ENCODE data around the gene EIF6. TPM values are rescaled to one million over a fixed set of nuclear protein-coding genes. Genes with fewer than 3 reads are reported as not detected.

EIF6 gene
- total RNA-seq, 6 donors from 2014 or later = 57.5 to 106 (median 88.7) TPM

GRCh38 chr20:35292504-35293285 lies 8.1 kb upstream of the EIF6 start:
- Histone ChIP-seq H3K4me1 (no peaks in the 10 kb centered on the region), H3K27me3 (no peaks in the 10 kb centered on the region)

GRCh38 chr20:35291654-35292503 lies 7.3 kb upstream of the EIF6 start, which contains the start of gene FAM83C:
Gene FAM83C (minus strand): TSS chr20:35292425. CDS start chr20:35292304, 121 bp downstream.
- TF ChIP-seq POLR2A (IDR thresholded peaks at IDR 0.05) = no peak
- no peak for TF ChIP-seq EP300 (IDR thresholded peaks at IDR 0.05)
- TF ChIP-seq POLR2AphosphoS5 (IDR thresholded peaks at IDR 0.05) = no peak
- no peak for TF ChIP-seq CTCF (IDR thresholded peaks at IDR 0.05)
- WGBS, 2 donors = 81 to 87% methylated on average over 10 to 32 of the region's 40 CpGs
- ATAC-seq (ENCODE audit: low FRiP score in 2 of 2) (no peak), DNase-seq (peak in 1 of 2 donors; percentile 80)
- no peaks in the 10 kb centered on the region for H3K27me3 ChIP-seq
- H3K27ac ChIP-seq = no peak within 1 kb of the TSS
- H3K4me3 ChIP-seq = no peak within 1 kb of the TSS
- no peaks in the 10 kb centered on the region for H3K9me3 ChIP-seq
- H3K36me3 ChIP-seq = no peaks in the 10 kb centered on the region
- no peaks in the 10 kb centered on the region for H3K4me1 ChIP-seq

More at GRCh38 chr20:35292504-35293285, 8.1 kb upstream of the EIF6 start:
- Histone ChIP-seq H3K36me3 (no peaks in the 10 kb centered on the region), H3K4me3 (no peak overlapping the region), H3K27ac (no peak overlapping the region), H3K9me3 (no peaks in the 10 kb centered on the region)
- TF ChIP-seq CTCF (IDR thresholded peaks at IDR 0.05) = no peak
- no peak for TF ChIP-seq EP300 (IDR thresholded peaks at IDR 0.05)
- TF ChIP-seq POLR2AphosphoS5 (IDR thresholded peaks at IDR 0.05) = no peak
- no peak for TF ChIP-seq POLR2A (IDR thresholded peaks at IDR 0.05)
- ATAC-seq (ENCODE audit: low FRiP score in 2 of 2) (no peak), DNase-seq (no peak)
- WGBS, 2 donors = 62 to 76% methylated on average over 17 to 23 of the region's 23 CpGs

GRCh38 chr20:35290887-35291417 lies 6.4 kb upstream of the EIF6 start:
- TF ChIP-seq POLR2AphosphoS5 (IDR thresholded peaks at IDR 0.05) (no peak), POLR2A (IDR thresholded peaks at IDR 0.05) (no peak), EP300 (IDR thresholded peaks at IDR 0.05) (no peak), CTCF (IDR thresholded peaks at IDR 0.05) (no peak)
- H3K27me3 ChIP-seq = no peaks in the 10 kb centered on the region
- H3K4me1 ChIP-seq = no peaks in the 10 kb centered on the region
- H3K36me3 ChIP-seq = no peaks in the 10 kb centered on the region
- H3K9me3 ChIP-seq = no peaks in the 10 kb centered on the region
- no peak overlapping the region for H3K4me3 ChIP-seq
- DNase-seq (no peak), ATAC-seq (ENCODE audit: low FRiP score in 2 of 2) (no peak)
- WGBS, 2 donors = 81 to 87% methylated on average over 7 of the region's 7 CpGs
- no peak overlapping the region for H3K27ac ChIP-seq

GRCh38 chr20:35290186-35290886 lies 5.8 kb upstream of the EIF6 start:
- no peak overlapping the region for H3K4me3 ChIP-seq
- H3K36me3 ChIP-seq = no peaks in the 10 kb centered on the region
- no peak for TF ChIP-seq EP300 (IDR thresholded peaks at IDR 0.05)
- TF ChIP-seq POLR2A (IDR thresholded peaks at IDR 0.05) = no peak
- no peak for TF ChIP-seq CTCF (IDR thresholded peaks at IDR 0.05)
- no peak for TF ChIP-seq POLR2AphosphoS5 (IDR thresholded peaks at IDR 0.05)
- H3K9me3 ChIP-seq = no peaks in the 10 kb centered on the region
- DNase-seq (no peak), ATAC-seq (ENCODE audit: low FRiP score in 2 of 2) (no peak)
- no peaks in the 10 kb centered on the region for H3K27me3 ChIP-seq
- H3K4me1 ChIP-seq = peaks cover 0 to 1% (median under 1%) of the 10 kb centered on the region in 4 donors
- H3K27ac ChIP-seq = no peak overlapping the region
- whole genome bisulfite sequencing, 2 donors = 73 to 76% methylated on average over 3 to 7 of the region's 7 CpGs
